HG02938 (cell line): ENCODE data around the gene MBD5.
"Not testable (repeated sequence)": the region's sequence is repeated elsewhere in the genome, so short reads cannot be mapped to it uniquely, and the experiment has no call there.

Source experiments
- ATAC-seq: cut with Tn5 transposase; IDR thresholded peaks from one replicate; pipeline ENCODE4 v1.9.1; 2021; ENCODE audit warnings: mild to moderate bottlenecking, moderate library complexity; ENCODE audit not compliant: unreplicated experiment

The MBD5 gene

GRCh38 chr2:148021059-148021861, at the start of gene MBD5:
TSS of gene MBD5 (plus strand) at chr2:148021091.
- ATAC-seq: peak; percentile 44

GRCh38 chr2:147976102-147976501, 44.8 kb upstream of the MBD5 start:
- ATAC-seq: no peak

GRCh38 chr2:147977679-147978078, 43.2 kb upstream of the MBD5 start:
- no peak for ATAC-seq

GRCh38 chr2:147980940-147981528, 39.9 kb upstream of the MBD5 start:
- no peak for ATAC-seq

GRCh38 chr2:147989102-147989501, 31.8 kb upstream of the MBD5 start:
- ATAC-seq: no peak

GRCh38 chr2:147989809-147990403, 31.0 kb upstream of the MBD5 start:
- peak; percentile 85 for ATAC-seq

- not testable (repeated sequence) for ATAC-seq
Observed at GRCh38 chr2:147994965-147995364, 25.9 kb upstream of the MBD5 start.

- no peak for ATAC-seq
Observed at GRCh38 chr2:147996828-147997227, 24.1 kb upstream of the MBD5 start.

- no peak for ATAC-seq
Observed at GRCh38 chr2:147998203-147998602, 22.7 kb upstream of the MBD5 start.

GRCh38 chr2:147999126-147999525, 21.8 kb upstream of the MBD5 start:
- ATAC-seq: no peak

- ATAC-seq: no peak
Observed at GRCh38 chr2:148000095-148000494, 20.8 kb upstream of the MBD5 start.

- ATAC-seq: not testable (repeated sequence)
Observed at GRCh38 chr2:148002420-148002819, 18.5 kb upstream of the MBD5 start.

- no peak for ATAC-seq
Observed at GRCh38 chr2:148006249-148007007, 14.5 kb upstream of the MBD5 start.

- no peak for ATAC-seq
Observed at GRCh38 chr2:148007219-148007900, 13.5 kb upstream of the MBD5 start.

GRCh38 chr2:148008411-148008810, 12.5 kb upstream of the MBD5 start:
- ATAC-seq: not testable (repeated sequence)

- no peak for ATAC-seq
Observed at GRCh38 chr2:148013876-148014275, 7.0 kb upstream of the MBD5 start.

GRCh38 chr2:148014616-148015015, 6.3 kb upstream of the MBD5 start:
- no peak for ATAC-seq

GRCh38 chr2:148020111-148021058, 506 bp upstream of the MBD5 start, which contains the start of gene ORC4:
TSS of gene ORC4 (minus strand) at chr2:148020737. CDS start at chr2:147975958, 44,779 bp downstream.
- peak; percentile 75 for ATAC-seq

- ATAC-seq: no peak
Observed at GRCh38 chr2:148021886-148022285, 995 bp downstream of the MBD5 start.

GRCh38 chr2:148022351-148022750, 1.5 kb downstream of the MBD5 start:
- no peak for ATAC-seq
